Measurements from ENCODE around the gene NPW.

The NPW gene

DNA sequence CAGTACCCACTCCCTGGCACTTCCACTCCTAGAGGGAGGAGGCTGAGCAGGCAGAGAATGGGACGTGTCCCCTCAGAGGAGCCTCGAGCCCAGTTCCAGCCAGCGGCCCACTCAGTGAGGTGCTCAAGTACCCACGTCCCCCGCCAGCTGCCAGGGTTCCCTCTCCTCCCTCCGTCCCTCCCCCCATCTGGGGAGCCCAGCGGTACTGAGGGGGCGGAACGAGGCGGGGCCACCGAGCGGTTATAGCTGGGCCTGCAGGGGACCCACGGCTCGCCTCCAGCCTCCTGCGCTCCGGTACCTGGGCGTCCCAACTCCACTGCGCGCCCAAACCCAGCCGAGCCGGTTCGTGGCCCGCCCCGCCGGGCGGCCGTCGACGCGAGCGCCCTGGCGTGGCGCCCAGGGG, at the start of gene NPW:
Gene NPW, plus strand, starts transcription at position 268 of the 403 bp plus-strand sequence.
- DNase-seq, result no peak

DNA sequence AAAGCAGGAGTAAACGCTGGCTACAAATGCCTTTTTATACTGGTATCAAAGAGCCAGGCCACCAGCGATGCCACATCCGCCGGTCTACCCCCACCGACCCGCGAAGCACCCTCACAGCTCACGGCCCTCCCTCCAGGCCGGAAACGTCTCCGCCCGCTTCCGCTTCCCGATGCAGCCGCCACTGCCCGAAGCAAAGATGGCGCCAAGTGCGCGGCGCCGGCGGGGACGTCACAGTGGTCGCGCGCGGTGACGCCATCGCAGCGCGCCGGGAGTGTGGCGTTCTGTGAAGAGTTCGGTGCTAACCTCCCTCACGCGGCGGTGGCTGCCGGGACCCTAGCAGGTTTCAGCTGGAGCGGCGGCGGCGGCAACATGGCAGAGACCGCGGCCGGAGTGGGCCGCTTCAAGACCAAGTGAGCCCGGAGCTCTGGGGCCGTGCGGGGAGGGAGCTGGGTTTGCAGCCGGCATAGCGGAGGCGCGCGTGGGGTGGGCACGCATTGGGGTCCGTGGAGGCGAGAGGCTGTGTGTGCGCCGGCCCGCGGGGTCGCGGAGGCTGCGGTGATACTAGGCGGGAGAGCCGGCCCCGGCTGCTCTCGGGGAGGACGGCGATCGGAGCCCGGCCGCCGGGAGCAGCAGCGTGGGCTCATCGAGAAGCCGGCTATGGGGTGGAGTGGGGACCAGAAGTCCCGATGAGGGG, 47.6 kb upstream of the NPW start, which contains the start of gene TBL3:
Gene TBL3, plus strand, starts transcription at position 258 of the 694 bp plus-strand sequence. Its CDS starts 112 bp downstream, at position 370.
- DNase-seq, result peak; percentile 74

DNA sequence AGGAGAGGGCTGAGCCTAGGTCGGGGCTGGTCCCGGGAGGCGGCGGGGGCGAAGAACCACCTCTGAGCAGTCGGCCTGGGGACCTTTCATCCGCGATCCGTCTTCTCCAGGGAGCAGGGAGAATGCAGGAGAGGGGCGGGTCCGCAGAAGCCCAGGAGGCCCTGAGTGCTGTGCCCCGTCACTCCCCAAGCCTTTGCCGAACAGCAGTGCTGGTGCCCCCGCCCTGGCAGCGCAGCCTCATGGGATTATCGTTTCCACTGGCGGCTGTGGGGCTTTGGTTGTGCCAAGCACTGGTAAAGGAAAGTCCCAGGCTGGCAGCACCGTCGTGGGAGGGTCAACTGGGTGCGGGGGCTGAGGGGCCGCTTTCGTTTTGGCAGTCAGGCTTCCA, 47.1 kb upstream of the NPW start:
- no peak for DNase-seq

DNA sequence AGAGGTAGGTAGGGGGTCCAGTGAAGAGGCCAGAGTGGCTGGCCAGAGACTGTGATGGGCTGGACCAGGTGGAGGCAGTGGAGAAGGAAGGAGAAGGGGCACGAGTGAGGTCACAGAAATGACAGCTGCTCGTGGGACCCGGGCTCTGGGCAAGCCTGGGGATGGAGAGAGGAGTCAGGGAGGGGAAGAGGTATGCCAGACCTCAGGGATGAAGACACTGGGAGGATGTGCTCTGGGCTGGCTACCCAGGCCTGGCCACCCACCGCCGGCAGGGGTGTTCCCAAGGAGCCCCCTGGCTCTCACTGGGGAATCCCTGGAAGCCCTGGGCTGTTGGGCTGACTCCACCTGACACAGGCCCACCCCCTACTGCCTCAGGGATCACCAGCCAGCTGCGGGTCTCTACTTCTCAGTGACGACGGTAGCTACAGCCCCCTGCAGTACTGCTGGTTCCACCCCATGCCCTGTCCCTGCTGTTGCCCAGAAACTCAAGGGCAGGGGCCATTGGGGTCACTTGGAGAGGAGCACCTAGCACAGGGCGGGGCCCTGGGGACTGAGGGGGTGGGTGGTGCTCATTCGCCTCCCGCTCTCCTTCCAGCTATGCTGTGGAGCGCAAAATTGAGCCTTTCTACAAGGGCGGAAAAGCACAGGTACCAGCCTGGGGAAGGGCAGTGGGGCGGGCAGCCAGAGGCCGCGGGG, 46.0 kb upstream of the NPW start:
- DNase-seq, result no peak

DNA sequence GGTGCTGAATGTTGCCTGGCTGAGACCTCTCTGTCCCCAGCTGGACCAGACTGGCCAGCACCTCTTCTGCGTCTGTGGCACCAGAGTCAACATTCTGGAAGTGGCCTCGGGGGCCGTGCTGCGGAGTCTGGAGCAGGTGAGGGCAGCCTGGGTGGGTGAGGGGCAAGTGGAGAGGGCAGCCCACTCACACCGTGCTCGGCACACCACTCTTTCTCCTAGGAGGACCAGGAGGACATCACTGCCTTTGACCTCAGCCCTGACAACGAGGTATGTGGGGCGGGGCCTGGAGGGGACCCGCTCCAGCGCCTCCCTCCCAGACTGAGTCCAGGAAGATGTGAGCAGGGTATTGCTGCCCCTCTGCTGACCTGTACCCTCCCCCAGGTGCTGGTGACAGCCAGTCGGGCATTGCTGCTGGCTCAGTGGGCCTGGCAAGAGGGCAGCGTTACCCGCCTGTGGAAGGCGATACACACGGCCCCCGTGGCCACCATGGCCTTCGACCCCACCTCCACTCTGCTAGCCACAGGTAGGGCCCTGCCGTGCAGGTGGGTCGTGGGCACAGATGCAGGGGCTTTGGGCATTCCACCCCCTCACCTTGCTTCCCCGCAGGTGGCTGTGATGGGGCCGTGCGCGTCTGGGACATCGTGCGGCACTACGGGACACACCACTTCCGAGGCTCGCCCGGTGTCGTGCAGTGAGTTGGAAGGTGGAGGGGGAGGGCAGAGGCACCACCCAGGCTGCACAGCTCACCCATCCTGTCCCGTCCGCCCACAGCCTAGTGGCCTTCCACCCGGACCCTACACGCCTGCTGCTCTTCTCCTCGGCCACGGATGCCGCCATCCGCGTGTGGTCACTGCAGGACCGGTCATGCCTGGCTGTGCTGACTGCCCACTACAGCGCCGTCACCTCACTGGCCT, 45.2 kb upstream of the NPW start:
- no peak for DNase-seq

DNA sequence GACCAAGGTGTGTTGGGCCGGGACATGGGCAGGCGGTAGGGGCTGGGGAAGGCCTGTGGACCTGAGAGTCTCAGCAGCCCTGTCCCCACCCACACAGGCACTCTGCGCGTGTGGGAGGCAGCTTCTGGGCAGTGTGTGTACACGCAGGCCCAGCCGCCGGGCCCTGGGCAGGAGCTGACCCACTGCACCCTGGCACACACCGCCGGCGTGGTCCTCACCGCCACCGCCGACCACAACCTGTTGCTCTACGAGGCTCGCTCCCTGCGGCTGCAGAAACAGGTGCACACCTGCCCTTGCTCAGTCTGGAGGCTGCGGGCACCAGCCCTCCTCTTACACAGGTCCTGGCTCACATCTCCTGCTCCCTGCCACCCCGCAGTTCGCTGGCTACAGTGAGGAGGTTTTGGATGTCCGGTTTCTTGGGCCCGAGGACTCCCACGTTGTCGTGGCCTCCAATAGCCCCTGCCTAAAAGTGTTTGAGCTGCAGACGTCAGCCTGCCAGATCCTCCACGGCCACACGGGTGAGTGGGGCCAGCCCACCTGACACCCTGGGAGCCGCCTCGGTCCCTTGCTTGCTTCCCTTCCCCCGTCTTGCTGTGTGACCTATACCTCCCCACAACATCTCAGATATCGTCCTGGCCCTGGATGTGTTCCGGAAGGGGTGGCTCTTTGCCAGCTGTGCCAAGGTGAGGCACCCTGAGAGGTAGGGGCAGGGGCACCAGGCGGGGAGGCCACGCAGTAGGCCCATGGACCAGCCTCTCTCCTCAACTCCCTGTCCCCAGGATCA, 44.0 kb upstream of the NPW start:
- no peak for DNase-seq

DNA sequence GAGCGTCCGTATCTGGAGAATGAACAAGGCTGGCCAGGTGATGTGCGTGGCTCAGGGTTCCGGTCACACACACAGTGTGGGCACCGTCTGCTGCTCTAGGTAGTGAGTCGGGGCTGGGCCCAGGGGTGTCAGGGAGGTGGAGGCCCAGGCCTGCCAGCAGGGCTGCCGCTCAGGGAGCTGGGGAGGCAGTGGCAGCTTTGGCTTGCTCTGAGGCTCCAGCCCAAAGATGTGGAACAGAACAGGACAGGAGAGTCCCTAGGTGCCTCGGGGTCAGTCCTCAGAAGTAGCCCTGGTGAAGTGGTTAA, 43.4 kb upstream of the NPW start:
- no peak for DNase-seq

DNA sequence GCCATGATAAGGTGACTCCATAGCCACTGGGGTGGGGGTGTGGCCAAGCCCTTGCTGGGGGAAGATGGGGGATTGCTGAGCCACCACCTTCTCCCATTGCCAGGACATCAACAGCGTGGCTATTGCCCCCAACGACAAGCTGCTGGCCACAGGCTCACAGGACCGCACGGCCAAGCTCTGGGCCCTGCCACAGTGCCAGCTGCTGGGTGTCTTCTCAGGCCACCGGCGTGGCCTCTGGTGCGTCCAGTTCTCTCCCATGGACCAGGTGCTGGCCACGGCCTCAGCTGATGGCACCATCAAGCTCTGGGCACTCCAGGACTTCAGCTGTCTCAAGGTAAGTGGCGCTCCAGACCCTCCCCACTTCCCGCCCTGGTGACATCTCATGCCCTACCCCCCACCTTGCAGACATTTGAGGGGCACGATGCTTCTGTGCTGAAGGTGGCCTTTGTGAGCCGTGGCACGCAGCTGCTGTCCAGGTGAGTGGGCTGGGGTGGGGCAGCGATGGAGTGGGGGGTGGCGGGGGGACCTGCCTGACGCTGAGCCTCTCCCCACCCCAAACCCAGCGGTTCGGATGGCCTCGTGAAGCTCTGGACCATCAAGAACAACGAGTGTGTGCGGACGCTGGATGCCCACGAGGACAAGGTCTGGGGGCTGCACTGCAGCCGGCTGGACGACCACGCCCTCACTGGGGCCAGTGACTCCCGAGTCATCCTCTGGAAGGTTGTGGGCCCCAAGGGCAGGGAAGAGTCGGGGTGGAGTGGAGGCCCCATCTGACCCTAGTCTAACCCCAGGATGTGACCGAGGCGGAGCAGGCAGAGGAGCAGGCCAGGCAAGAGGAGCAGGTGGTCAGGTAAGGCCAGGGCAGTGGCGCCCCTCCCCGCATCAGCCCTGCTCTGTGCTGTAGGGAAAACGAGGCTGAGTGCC, 42.4 kb upstream of the NPW start:
- no peak for DNase-seq

DNA sequence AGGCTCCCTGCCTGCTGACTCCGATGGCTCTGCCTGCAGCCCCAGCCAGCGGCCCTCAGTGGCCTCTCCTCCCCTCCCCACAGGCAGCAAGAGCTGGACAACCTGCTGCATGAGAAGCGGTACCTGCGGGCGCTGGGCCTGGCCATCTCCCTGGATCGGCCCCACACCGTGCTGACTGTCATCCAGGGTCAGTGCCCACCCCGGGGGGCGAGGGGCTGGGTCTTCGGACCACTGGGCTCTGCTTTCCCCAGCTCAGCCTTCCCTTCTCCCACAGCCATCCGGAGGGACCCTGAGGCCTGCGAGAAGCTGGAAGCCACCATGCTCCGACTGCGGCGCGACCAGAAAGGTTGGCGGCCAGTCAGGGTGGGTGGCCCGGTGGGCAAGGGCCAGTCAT, 41.7 kb upstream of the NPW start:
- DNase-seq, result no peak

DNA sequence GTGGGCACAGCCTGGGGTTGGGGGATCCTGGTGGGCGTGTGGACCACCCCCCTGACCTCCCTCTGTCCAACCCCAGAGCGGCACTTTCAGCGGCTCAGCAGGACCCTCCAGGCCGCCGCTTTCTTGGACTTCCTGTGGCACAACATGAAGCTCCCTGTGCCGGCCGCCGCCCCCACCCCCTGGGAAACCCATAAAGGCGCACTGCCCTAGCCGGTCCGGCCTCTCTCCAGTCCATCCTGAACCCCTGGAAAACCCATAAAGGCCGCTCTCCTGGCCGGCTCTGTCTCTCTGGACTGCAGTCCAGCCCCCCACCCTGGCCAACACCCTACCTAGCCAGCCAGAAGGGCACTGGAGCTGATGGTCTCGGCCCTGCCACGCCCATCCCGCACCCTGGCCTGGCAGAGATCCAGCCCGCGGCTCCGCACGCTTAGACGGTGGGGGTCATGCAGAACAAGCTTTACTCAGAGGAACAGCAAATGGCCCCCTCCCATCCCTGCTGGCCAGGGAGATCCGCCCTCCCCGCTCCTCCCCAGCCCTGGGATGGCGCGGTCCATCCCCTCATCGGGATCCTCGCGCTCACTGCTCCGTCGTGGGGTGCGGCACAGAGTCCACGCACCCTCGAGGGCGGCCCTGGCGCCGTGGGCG, 41.0 kb upstream of the NPW start:
- no peak for DNase-seq

DNA sequence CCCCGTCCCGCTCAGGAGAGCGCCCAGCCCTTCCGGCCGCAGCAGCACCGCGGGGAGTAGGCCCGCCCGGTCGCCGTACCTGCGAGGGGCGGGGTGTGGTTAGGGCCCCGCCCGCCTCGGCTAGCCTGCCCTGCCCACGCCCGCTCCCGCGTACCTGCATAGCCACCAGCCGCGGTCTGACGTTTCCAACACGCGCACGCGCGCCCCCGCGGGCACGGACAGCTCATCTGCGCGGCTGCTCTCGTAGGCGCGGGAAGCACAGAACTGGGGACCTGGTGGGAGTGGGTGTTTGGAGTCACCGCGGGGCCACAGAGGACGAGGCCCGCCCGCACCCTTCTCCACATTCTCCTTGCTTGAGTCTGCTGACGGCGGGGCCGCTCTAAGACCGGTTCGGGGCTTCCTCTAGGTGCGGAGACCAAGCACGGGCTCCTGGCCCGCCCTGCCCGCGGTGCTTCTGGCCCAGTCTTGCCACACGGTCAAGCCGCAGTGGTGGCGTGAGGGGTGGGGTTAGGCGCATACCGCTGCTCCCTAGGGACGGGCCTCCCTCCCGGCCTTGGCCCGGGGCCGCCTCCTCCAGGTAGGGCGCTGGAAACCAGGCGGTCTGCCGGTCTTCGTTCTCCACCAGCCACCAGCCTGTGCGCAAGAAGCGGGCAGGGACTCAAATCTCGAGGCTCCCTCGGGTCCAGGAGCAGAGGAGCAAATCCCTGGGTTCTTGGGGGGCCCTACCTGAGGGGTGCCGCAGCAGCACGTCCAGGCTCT, 40.1 kb upstream of the NPW start:
- DNase-seq, result no peak

DNA sequence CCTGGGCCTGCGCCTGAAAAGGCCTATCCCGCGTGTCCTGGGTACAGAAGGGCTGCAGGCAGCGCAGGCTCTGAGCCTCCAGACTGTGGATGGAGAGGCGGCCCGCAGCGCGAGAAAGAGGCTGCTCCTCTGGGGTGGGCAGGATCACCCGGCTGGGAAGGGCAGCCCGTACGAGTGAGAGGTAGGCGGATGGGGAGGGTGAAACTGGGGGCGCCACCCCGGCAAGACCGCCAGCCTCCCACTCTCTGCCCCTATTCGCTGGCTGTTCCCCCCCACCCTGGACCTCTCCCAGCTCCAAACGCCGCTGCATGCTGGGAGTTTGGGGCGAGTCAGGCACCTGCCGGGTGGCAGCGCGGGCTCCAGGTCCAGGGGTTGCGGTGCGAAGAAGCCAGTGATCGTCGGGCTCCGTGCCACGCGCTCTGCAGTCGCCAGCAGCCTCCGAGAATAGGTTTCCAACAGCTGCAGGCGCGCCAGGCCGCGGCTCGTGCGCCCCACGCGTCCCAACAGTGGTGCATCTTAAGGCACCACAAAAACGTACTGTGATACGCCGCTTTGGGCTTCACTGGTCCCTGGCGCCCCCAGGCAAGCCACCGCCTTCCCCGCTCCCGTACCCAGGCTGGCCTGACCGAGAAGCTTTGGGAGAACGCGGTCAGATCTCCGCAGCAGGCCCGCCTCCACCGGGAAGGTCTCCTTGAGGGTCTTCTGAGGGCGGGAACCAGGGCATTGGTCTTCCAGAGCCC, 39.4 kb upstream of the NPW start:
- no peak for DNase-seq

DNA sequence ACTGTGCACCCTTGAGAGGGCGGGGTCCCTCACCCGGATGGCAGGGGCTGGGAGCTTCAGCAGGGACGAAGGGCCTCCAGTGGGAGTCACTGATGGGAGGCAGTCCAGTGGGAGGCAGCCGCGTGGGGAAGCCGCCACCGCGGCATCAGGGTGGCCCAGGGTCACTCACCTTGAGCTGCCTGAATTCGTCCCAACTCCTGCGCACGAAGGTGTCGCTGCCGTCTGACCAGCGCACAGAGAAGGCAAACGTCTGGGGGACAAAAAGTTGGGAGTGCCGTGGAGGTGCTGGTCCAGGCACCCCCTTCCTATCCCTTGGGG, 38.9 kb upstream of the NPW start:
- no peak for DNase-seq

DNA sequence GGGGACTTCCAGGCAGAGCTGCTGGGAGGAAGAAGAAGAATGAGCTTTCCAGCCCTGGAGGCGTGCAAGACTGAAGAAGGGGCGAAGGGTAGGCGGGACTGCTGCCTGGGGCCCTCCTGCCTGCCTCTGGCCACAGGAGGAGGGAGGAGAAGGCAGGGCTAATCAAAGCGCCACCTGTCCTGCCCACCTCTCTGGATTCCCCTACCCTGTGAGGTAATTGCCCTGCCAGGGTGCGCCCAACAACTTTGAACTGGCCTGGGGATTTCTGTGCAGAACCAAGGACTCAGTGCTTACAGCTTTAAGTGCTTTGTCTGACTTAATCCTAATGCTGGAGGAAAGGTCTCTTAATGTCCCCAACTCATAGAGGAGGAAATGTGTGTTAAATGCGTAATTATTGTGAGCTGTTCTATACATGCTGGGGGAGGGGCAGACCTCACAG, 38.2 kb upstream of the NPW start, which contains the start of gene NOXO1:
Gene NOXO1, minus strand, starts transcription at position 72 of the 439 bp plus-strand sequence. CDS start 290 bp downstream, outside the sequence.
- DNase-seq, result no peak

DNA sequence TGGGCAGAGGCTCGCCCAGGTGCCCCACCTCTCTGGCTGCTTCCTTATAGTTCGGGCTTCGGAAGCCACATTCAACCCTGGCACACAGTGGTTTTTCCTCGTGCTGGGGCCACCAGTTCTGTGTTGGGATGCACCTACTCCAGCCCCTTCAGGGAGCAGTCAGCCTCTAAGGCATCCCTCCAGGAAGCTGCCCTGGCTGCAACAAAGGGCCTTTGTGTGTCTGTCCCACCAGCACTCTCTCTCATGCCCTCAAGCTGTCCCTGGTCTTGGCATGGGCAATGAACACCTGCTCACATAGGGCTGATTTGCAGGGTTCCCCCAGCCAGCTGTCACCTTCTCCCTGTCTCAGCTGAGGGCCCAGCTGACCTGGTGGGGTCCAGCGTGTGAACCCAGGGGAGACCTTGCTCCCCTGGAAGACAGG, 37.6 kb upstream of the NPW start:
- DNase-seq, result no peak

DNA sequence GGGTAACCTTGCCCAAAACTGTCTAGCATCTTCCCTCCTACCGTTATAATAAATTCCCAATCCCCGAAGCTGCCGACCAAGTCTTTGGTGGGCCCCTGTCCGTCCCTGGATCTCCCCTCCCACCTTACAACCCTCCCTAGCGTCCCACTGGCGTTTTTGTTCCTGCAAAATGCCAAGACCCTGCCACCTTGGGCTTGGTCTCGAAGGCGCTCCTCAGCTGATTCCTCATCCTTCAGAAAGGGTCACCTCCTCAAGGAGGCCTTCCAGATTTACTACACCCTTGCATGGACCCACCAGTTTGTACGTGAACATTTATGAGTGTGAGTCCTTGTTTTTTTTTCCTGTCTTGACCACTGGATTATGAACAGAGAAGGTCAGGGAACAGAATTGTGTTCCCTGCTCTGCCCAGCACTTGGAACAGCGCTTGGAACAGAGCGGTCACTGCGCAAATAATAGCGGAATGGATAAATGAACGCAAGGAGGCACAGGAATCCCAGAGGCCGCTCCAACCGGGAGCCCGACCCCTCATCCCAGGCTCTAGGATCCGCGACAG, 36.5 kb upstream of the NPW start:
- no peak for DNase-seq

DNA sequence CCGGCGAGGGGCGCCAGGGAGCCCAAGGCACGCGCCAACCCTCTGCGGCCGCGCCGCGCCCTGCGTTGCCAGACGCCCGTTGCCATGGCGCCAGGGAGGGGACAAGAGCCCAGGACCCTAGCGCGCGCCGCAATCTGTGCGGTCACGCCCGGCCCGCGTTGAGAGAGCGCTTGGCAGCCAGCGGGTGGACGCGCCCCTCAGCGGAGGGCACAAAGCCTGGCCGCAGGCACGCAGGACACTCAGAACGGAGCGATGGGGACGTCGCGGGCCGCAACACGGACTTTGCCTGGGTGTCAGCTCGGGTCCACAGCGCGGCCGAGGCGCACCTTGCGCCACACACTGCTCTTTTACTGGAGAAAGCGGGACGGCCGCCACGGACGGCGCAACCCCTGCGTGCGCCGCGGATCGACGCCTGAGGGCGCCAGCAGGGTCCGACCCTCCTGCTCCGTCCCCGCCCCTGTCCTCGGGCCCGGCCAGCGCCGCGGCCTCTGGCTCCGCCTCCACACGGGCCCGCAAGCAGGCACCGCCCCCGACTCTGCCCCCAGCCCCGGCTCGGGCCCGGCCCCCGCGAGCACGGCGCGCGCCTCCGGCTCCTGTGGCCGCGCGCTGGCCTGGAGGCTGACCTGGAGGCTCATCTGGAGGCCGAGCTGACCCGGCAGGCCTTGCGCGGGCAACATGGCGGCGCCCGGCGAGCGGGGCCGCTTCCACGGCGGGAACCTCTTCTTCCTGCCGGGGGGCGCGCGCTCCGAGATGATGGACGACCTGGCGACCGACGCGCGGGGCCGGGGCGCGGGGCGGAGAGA, 35.8 kb upstream of the NPW start, which contains the start of gene GFER:
Gene GFER, plus strand, starts transcription at position 650 of the 803 bp plus-strand sequence. Its CDS starts 26 bp downstream, at position 676.
- peak; percentile 77 for DNase-seq
